Ishikawa (cell line): ENCODE measurements around the gene ZNF429.

Source experiments
- CREB1 ChIP-seq: IDR thresholded peaks from 2 replicates; pipeline ENCODE4 v1.6.1; 2012; ENCODE audit warnings: low read depth
- EGR1 ChIP-seq: IDR thresholded peaks from 2 replicates; pipeline ENCODE4 v1.6.1; 2012
- EP300 ChIP-seq: IDR thresholded peaks from 2 replicates; pipeline ENCODE4 v1.6.1; 2012; ENCODE audit warnings: borderline replicate concordance
- NFIC ChIP-seq: IDR thresholded peaks from 2 replicates; pipeline ENCODE4 v1.6.1; 2012
- RAD21 ChIP-seq: IDR thresholded peaks from 2 replicates; pipeline ENCODE4 v1.6.1; 2012; ENCODE audit warnings: low read depth
- REST ChIP-seq: IDR thresholded peaks from 2 replicates; pipeline ENCODE4 v1.6.1; 2012; ENCODE audit warnings: low read depth, mild to moderate bottlenecking
- TAF1 ChIP-seq: IDR thresholded peaks from 2 replicates; pipeline ENCODE4 v1.6.1; 2012; ENCODE audit warnings: low read depth, mild to moderate bottlenecking
- TEAD4 ChIP-seq: IDR thresholded peaks from 2 replicates; pipeline ENCODE4 v1.6.1; 2012

GRCh38 chr19:21604351-21604926 is 99.0 kb downstream of the ZNF429 start:
- TF ChIP-seq RAD21 (no peak), EP300 (no peak), TAF1 (no peak), EGR1 (no peak), TEAD4 (no peak), CREB1 (no peak), NFIC (no peak), REST (no peak)
